Cerebellar cortex (tissue), 1 donor: ENCODE measurements around the gene THAP5.
A peak's percentile ranks its signal among the peaks of the same experiment; 100 is the strongest.

Experiments used
- DNase-seq: peaks from one replicate; pipeline ENCODE4 v3.0.0-alpha.2; 2015; ENCODE audit warnings: low spot score

Gene THAP5

GRCh38 chr7:108569381-108570145, at the start of gene THAP5, which contains the start of gene DNAJB9:
TSS of gene THAP5 (minus strand) at chr7:108569706. CDS start at chr7:108569569, 137 bp downstream.
TSS of gene DNAJB9 (plus strand) at chr7:108569874. CDS start at chr7:108571727, 1,853 bp downstream.
- DNase-seq: peak; percentile 100

GRCh38 chr7:108618056-108618455, 48.5 kb upstream of the THAP5 start:
- no peak for DNase-seq

- DNase-seq: no peak
These were observed 45.4 kb upstream of the THAP5 start for GRCh38 chr7:108614896-108615295.

GRCh38 chr7:108613949-108614381, 44.5 kb upstream of the THAP5 start:
- no peak for DNase-seq

- peak; percentile 61 for DNase-seq
These were observed 43.8 kb upstream of the THAP5 start for GRCh38 chr7:108613147-108613948.

GRCh38 chr7:108611268-108611667, 41.8 kb upstream of the THAP5 start:
- no peak for DNase-seq

- no peak for DNase-seq
These were observed 40.1 kb upstream of the THAP5 start for GRCh38 chr7:108609643-108610042.

- no peak for DNase-seq
These were observed 36.2 kb upstream of the THAP5 start for GRCh38 chr7:108605559-108606201.

- DNase-seq: no peak
These were observed 35.0 kb upstream of the THAP5 start for GRCh38 chr7:108604307-108605077.

GRCh38 chr7:108603656-108604306, 34.3 kb upstream of the THAP5 start:
- DNase-seq: no peak

- no peak for DNase-seq
These were observed 30.9 kb upstream of the THAP5 start for GRCh38 chr7:108600399-108600798.

GRCh38 chr7:108598914-108599580, 29.5 kb upstream of the THAP5 start:
- DNase-seq: no peak

GRCh38 chr7:108598153-108598552, 28.6 kb upstream of the THAP5 start:
- DNase-seq: no peak

- no peak for DNase-seq
These were observed 27.1 kb upstream of the THAP5 start for GRCh38 chr7:108596560-108596959.

GRCh38 chr7:108592646-108593201, 23.2 kb upstream of the THAP5 start:
- DNase-seq: peak; percentile 38

- no peak for DNase-seq
These were observed 21.1 kb upstream of the THAP5 start for GRCh38 chr7:108590606-108591005.

- DNase-seq: no peak
These were observed 20.4 kb upstream of the THAP5 start for GRCh38 chr7:108589874-108590273.

GRCh38 chr7:108589199-108589598, 19.7 kb upstream of the THAP5 start:
- no peak for DNase-seq

GRCh38 chr7:108586274-108586710, 16.8 kb upstream of the THAP5 start:
- DNase-seq: no peak

GRCh38 chr7:108585843-108586242, 16.3 kb upstream of the THAP5 start:
- DNase-seq: no peak
